Measurements from ENCODE around the gene DSTN. TPM values are rescaled to one million over a fixed set of nuclear protein-coding genes. Genes with fewer than 3 reads are reported as not detected.

The DSTN gene
- polyA plus RNA-seq, 1 experiment, result 295 TPM

DNA sequence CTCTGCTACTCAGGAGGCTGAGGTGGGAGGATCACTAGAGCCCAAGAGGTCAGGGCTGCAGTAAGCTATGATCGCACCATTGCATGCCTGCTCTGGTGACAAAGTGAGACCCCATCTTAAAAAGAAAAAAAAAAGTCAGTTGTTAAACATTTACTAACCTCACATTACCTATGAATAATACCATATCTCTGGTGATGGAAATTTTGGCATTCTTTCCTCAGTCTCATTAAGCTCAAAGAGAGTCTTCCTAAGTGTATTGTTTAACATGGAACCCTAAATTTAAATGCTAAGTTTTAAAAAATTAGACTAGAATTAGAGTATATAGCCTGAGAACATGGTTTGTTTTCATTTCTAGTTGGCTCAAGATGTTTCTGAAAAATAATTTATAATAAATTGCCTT, 27.4 kb upstream of the DSTN start:
- ChIA-PET POLR2A (interaction anchor here (2.3 kb wide), 1 partner anchor 27 kb away, joined by 13 read pairs; the partner anchor contains the start of gene DSTN), CTCF (interaction anchor here (0.7 to 6.0 kb wide), 9 partner anchors 12 to 148 kb away, joined by 3 to 35 read pairs (median 5); partner anchors contain the start of genes BFSP1 and DSTN)
- H3K4me3 ChIP-seq (ENCODE audit: low read depth, low read length), result no peak overlapping the region
- DNase-seq (ENCODE audit: low read depth), result no peak
- no peaks in the 10 kb centered on the region for H3K36me3 ChIP-seq (ENCODE audit: control insufficient read depth, insufficient read depth, low read length)
- TF ChIP-seq, protein P1, sequence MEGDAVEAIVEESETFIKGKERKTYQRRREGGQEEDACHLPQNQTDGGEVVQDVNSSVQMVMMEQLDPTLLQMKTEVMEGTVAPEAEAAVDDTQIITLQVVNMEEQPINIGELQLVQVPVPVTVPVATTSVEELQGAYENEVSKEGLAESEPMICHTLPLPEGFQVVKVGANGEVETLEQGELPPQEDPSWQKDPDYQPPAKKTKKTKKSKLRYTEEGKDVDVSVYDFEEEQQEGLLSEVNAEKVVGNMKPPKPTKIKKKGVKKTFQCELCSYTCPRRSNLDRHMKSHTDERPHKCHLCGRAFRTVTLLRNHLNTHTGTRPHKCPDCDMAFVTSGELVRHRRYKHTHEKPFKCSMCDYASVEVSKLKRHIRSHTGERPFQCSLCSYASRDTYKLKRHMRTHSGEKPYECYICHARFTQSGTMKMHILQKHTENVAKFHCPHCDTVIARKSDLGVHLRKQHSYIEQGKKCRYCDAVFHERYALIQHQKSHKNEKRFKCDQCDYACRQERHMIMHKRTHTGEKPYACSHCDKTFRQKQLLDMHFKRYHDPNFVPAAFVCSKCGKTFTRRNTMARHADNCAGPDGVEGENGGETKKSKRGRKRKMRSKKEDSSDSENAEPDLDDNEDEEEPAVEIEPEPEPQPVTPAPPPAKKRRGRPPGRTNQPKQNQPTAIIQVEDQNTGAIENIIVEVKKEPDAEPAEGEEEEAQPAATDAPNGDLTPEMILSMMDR (IDR thresholded peaks at IDR 0.05; ENCODE audit: insufficient read depth, low read depth, low read length), result no peak
- no peaks in the 10 kb centered on the region for H3K27me3 ChIP-seq (ENCODE audit: control insufficient read depth, insufficient read depth, low read length)

DNA sequence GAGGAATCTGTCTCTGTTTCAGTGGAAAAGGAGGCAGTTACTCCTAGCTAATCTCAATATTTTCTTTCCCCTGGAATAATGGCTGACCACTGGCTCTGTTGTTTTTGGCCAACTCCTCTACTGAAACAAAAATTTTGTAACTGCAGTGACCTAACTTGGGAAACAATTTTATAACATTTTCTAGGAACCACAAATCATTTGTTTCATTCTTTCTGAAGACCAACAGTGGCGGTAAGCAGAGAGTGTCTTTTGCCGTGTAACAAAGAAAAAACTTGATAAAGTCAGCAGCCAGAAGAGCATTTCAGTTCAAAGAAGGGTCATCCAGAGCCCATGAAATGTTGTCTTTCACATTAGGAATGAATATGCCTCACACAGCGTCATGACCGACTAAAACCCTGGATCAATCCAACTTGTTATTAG, 26.9 kb upstream of the DSTN start:
- peak; percentile 94 for DNase-seq (ENCODE audit: low read depth)
- Histone ChIP-seq H3K4me3 (ENCODE audit: low read depth, low read length) (no peak overlapping the region), H3K27me3 (ENCODE audit: control insufficient read depth, insufficient read depth, low read length) (no peaks in the 10 kb centered on the region), H3K36me3 (ENCODE audit: control insufficient read depth, insufficient read depth, low read length) (no peaks in the 10 kb centered on the region)
- ChIA-PET POLR2A (interaction anchor here (0.6 to 2.3 kb wide), 4 partner anchors 27 to 32 kb away, joined by 3 to 15 read pairs (median 8); partner anchors contain the start of gene DSTN), CTCF (interaction anchor here (0.7 to 6.0 kb wide), 11 partner anchors 12 to 393 kb away, joined by 3 to 35 read pairs (median 5); partner anchors contain the start of genes BFSP1 and DSTN)
- TF ChIP-seq, protein P1 (IDR thresholded peaks at IDR 0.05; ENCODE audit: insufficient read depth, low read depth, low read length), result no peak

DNA sequence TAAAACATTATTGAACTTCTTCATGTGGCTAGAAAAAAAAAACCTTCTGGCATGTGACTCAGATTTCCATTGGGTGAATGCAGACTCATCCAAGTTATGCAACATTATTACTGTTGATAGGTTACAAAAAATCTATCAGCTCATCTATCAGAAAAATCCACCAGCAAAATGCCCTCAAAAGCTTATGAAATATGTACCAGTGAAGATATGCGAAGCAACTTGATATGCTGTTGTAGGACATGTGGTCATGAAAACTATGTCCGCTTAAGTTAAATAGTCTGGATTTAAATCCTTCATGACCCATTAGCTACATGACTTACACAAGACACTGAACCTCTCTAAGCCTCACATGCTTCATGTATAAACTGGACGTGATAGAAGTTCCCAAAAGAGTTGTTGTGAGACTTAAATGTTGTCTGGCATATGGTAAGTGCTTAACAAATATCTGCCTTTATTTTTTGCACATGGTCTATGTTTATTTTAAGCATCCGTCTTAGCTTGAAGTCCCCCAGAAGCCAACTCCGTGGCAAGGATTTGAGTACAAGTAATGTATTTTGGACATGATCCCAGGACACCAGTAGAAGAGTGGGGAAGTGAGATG, 26.2 kb upstream of the DSTN start:
- H3K27me3 ChIP-seq (ENCODE audit: control insufficient read depth, insufficient read depth, low read length), result no peaks in the 10 kb centered on the region
- H3K36me3 ChIP-seq (ENCODE audit: control insufficient read depth, insufficient read depth, low read length), result no peaks in the 10 kb centered on the region
- ChIA-PET CTCF (interaction anchor here (0.7 to 6.0 kb wide), 7 partner anchors 13 to 392 kb away, joined by 3 to 35 read pairs (median 4); partner anchors contain the start of genes BFSP1 and DSTN), POLR2A (interaction anchor here (0.6 to 2.3 kb wide), 5 partner anchors 14 to 31 kb away, joined by 3 to 15 read pairs (median 4); partner anchors contain the start of gene DSTN)
- peak; percentile 72 for DNase-seq (ENCODE audit: low read depth)
- H3K4me3 ChIP-seq (ENCODE audit: low read depth, low read length), result no peak overlapping the region
- TF ChIP-seq, protein P1 (IDR thresholded peaks at IDR 0.05; ENCODE audit: insufficient read depth, low read depth, low read length), result no peak

DNA sequence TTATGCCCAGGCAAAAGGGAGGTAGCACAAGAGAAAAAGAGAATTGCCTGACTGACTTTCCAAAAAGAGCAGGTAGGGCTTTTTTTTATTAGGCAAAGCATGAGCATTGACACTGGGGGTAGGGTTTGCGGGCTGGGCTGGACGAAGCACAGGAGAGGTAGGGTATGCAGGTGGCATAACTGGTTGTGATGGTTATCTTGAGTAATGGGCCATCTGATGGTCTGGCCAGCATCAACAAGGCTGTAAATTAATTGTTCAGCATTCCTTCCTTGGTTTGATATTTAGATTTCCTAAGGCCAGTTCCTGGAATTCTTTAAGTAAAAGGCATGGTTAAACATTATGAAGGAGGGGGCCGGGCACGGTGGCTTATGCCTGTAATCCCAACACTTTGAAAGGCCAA, 24.7 kb upstream of the DSTN start:
- POLR2A ChIA-PET, result interaction anchor here (1.5 kb wide), 1 partner anchor 13 kb away, joined by 4 read pairs; no protein-coding TSS in a partner anchor
- Histone ChIP-seq H3K27me3 (ENCODE audit: control insufficient read depth, insufficient read depth, low read length) (no peaks in the 10 kb centered on the region), H3K4me3 (ENCODE audit: low read depth, low read length) (no peak overlapping the region), H3K36me3 (ENCODE audit: control insufficient read depth, insufficient read depth, low read length) (no peaks in the 10 kb centered on the region)
- TF ChIP-seq, protein P1 (IDR thresholded peaks at IDR 0.05; ENCODE audit: insufficient read depth, low read depth, low read length), result no peak
- no peak for DNase-seq (ENCODE audit: low read depth)
- CTCF ChIA-PET, result interaction anchor here (0.6 to 6.0 kb wide), 4 partner anchors 11 to 105 kb away, joined by 3 to 35 read pairs (median 4); partner anchors contain the start of gene DSTN

DNA sequence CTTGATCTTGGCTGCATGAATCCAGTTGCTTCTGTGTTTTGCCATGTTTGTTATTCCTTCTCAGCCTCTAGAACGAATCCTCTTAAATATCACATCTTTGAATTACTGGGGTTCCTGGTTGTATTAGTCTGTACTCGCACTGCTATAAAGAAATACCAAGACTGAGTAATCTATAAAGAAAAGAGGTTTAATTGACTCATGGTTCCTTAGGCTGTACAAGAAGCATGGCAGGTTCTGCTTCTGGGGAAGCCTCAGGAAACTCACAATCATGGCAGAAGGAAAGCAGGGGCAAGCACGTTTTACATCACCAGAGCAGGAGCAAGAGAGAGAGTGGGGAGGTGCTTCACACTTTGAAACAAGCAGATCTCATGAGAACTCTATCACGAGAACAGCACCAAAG, 20.7 kb upstream of the DSTN start:
- TF ChIP-seq, protein P1 (IDR thresholded peaks at IDR 0.05; ENCODE audit: insufficient read depth, low read depth, low read length), result no peak
- H3K36me3 ChIP-seq (ENCODE audit: control insufficient read depth, insufficient read depth, low read length), result no peaks in the 10 kb centered on the region
- no peak overlapping the region for H3K4me3 ChIP-seq (ENCODE audit: low read depth, low read length)
- no peak for DNase-seq (ENCODE audit: low read depth)
- POLR2A ChIA-PET, result no interaction called here
- CTCF ChIA-PET, result interaction anchor here (0.7 kb wide), 1 partner anchor 61 kb away, joined by 3 read pairs; no protein-coding TSS in a partner anchor
- H3K27me3 ChIP-seq (ENCODE audit: control insufficient read depth, insufficient read depth, low read length), result no peaks in the 10 kb centered on the region
